ENCODE results near the gene CACNA2D3. TPM values are rescaled to one million over a fixed set of nuclear protein-coding genes. Genes with fewer than 3 reads are reported as not detected.

Gene CACNA2D3
- total and polyA plus RNA-seq, 4 donors: 0.06 to 0.37 (median 0.08) TPM; not detected in 1

DNA sequence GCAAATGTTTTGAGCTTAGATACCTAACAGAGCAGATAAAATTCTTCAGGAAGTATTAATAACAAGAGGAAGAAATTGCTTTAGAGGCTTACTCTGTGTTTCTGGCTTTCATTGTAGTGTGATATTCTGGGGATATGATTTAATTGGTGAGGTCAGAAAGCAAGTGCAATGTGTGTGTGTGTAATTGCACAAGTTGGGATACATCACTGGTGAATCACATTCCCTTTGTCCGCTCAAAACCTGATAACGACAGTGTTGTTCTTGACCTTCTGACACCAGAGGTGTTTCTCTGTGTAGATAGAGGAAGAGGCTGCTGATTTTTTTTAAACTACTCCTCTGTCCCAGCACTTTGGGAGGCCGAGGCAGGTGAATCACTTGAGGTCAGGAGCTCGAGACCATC is 161.1 kb downstream of the CACNA2D3 start:
- Histone ChIP-seq H3K4me1 (ENCODE audit: control insufficient read depth in 4 of 4, insufficient read depth in 4 of 4, low read length in 3 of 4) (no peaks in the 10 kb centered on the region), H3K4me3 (ENCODE audit: low read depth in 1 of 3, low read length in 3 of 3) (no peak overlapping the region), H3K9me3 (ENCODE audit: control insufficient read depth in 4 of 4, low read length in 3 of 4) (no peaks in the 10 kb centered on the region), H3K27ac (ENCODE audit: low read depth in 1 of 2, low read length in 2 of 2) (no peak overlapping the region), H3K36me3 (ENCODE audit: control insufficient read depth in 4 of 4, insufficient read depth in 3 of 4, low read depth in 1 of 4, low read length in 3 of 4) (no peaks in the 10 kb centered on the region), H3K27me3 (ENCODE audit: control insufficient read depth in 4 of 4, insufficient read depth in 4 of 4, low read length in 3 of 4) (peaks cover 0 to 3% (median 0%) of the 10 kb centered on the region in 4 donors), H3K9ac (ENCODE audit: low read depth in 1 of 2, low read length in 2 of 2) (no peak overlapping the region)
- WGBS: 53% methylated on average over 4 of the region's 4 CpGs
- no peak for DNase-seq (ENCODE audit: low spot score)
- TF ChIP-seq FOXA1 (IDR thresholded peaks at IDR 0.05) (no peak), YY1 (IDR thresholded peaks at IDR 0.05) (no peak)
- TF ChIP-seq, protein P1, sequence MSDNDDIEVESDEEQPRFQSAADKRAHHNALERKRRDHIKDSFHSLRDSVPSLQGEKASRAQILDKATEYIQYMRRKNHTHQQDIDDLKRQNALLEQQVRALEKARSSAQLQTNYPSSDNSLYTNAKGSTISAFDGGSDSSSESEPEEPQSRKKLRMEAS (IDR thresholded peaks at IDR 0.05): no peak

DNA sequence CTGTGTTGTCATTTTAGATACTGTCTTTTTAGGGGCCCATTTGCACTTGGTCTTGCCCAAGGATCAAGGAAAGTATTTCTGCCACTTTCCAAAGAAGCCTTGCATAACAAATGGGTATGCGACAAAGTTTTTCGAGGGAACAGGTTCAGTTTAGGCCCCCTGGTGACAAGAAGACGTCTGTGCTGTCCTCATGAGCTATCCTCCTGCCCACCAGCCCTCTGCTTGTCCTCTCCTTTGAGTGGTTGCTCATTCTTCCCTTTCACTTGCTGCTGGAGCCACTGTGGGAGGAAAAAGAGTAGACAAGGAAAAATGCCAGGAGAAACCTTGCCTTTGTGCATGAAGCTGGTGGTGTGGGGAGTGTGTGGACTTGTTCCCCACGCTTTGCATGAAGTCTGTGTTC is 171.9 kb downstream of the CACNA2D3 start:
- H3K4me3 ChIP-seq (ENCODE audit: low read depth in 1 of 3, low read length in 3 of 3): no peak overlapping the region
- H3K27me3 ChIP-seq (ENCODE audit: control insufficient read depth in 4 of 4, insufficient read depth in 4 of 4, low read length in 3 of 4): no peaks in the 10 kb centered on the region
- TF ChIP-seq GABPA (IDR thresholded peaks at IDR 0.05 in 1 of 2, conservative IDR thresholded peaks at IDR 0.05 in 1 of 2) (no peak), YY1 (IDR thresholded peaks at IDR 0.05) (no peak), SP1 (IDR thresholded peaks at IDR 0.05) (no peak), TAF1 (conservative IDR thresholded peaks at IDR 0.05) (no peak), FOXA2 (IDR thresholded peaks at IDR 0.05) (no peak), RXRA (IDR thresholded peaks at IDR 0.05) (no peak), JUND (IDR thresholded peaks at IDR 0.05) (no peak), HNF4A (conservative IDR thresholded peaks at IDR 0.05) (no peak), EGR1 (IDR thresholded peaks at IDR 0.05; ENCODE audit: low read depth in 2 of 2) (no peak)
- TF ChIP-seq, protein P1 (IDR thresholded peaks at IDR 0.05): no peak
- TF ChIP-seq, protein P2, sequence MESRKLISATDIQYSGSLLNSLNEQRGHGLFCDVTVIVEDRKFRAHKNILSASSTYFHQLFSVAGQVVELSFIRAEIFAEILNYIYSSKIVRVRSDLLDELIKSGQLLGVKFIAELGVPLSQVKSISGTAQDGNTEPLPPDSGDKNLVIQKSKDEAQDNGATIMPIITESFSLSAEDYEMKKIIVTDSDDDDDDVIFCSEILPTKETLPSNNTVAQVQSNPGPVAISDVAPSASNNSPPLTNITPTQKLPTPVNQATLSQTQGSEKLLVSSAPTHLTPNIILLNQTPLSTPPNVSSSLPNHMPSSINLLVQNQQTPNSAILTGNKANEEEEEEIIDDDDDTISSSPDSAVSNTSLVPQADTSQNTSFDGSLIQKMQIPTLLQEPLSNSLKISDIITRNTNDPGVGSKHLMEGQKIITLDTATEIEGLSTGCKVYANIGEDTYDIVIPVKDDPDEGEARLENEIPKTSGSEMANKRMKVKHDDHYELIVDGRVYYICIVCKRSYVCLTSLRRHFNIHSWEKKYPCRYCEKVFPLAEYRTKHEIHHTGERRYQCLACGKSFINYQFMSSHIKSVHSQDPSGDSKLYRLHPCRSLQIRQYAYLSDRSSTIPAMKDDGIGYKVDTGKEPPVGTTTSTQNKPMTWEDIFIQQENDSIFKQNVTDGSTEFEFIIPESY (IDR thresholded peaks at IDR 0.05): no peak
- TF ChIP-seq, protein P3, sequence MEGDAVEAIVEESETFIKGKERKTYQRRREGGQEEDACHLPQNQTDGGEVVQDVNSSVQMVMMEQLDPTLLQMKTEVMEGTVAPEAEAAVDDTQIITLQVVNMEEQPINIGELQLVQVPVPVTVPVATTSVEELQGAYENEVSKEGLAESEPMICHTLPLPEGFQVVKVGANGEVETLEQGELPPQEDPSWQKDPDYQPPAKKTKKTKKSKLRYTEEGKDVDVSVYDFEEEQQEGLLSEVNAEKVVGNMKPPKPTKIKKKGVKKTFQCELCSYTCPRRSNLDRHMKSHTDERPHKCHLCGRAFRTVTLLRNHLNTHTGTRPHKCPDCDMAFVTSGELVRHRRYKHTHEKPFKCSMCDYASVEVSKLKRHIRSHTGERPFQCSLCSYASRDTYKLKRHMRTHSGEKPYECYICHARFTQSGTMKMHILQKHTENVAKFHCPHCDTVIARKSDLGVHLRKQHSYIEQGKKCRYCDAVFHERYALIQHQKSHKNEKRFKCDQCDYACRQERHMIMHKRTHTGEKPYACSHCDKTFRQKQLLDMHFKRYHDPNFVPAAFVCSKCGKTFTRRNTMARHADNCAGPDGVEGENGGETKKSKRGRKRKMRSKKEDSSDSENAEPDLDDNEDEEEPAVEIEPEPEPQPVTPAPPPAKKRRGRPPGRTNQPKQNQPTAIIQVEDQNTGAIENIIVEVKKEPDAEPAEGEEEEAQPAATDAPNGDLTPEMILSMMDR (IDR thresholded peaks at IDR 0.05; ENCODE audit: low read depth, low read length, missing input control): no peak
- TF ChIP-seq, protein P4, sequence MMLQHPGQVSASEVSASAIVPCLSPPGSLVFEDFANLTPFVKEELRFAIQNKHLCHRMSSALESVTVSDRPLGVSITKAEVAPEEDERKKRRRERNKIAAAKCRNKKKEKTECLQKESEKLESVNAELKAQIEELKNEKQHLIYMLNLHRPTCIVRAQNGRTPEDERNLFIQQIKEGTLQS (IDR thresholded peaks at IDR 0.05): no peak
- no peak overlapping the region for H3K9ac ChIP-seq (ENCODE audit: low read depth in 1 of 2, low read length in 2 of 2)
- H3K9me3 ChIP-seq (ENCODE audit: control insufficient read depth in 4 of 4, low read length in 3 of 4): no peaks in the 10 kb centered on the region
- H3K27ac ChIP-seq (ENCODE audit: low read depth in 1 of 2, low read length in 2 of 2): no peak overlapping the region
- no peaks in the 10 kb centered on the region for H3K36me3 ChIP-seq (ENCODE audit: control insufficient read depth in 4 of 4, insufficient read depth in 3 of 4, low read depth in 1 of 4, low read length in 3 of 4)
- peaks cover 0 to 3% (median 0%) of the 10 kb centered on the region in 4 donors for H3K4me1 ChIP-seq (ENCODE audit: control insufficient read depth in 4 of 4, insufficient read depth in 4 of 4, low read length in 3 of 4)
- no peak for DNase-seq (ENCODE audit: low spot score)
- 58% methylated on average over 4 of the region's 4 CpGs for WGBS

DNA sequence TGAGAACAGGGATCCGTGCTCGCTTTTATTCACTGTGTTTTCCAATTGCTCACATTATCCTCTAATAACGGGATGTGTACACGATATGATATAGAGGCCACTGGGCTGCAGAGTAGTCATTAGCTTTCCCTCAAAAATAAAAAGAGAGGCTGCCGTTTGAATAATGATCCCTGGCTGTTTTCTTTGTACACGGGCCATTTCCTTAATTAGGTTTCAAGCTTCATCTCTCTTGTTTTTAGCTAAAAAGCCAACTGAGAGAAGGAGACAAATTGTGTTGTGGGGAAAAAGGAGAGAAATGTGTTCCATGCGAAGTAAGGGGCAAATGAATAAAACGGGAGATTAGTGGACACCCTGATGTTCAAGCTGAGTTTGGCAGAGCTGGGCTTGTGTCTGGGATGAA is 174.2 kb downstream of the CACNA2D3 start:
- TF ChIP-seq EGR1 (IDR thresholded peaks at IDR 0.05; ENCODE audit: low read depth in 2 of 2): no peak
- no peak for TF ChIP-seq YY1 (IDR thresholded peaks at IDR 0.05)
- no peak for TF ChIP-seq RXRA (IDR thresholded peaks at IDR 0.05)
- TF ChIP-seq, protein P5, sequence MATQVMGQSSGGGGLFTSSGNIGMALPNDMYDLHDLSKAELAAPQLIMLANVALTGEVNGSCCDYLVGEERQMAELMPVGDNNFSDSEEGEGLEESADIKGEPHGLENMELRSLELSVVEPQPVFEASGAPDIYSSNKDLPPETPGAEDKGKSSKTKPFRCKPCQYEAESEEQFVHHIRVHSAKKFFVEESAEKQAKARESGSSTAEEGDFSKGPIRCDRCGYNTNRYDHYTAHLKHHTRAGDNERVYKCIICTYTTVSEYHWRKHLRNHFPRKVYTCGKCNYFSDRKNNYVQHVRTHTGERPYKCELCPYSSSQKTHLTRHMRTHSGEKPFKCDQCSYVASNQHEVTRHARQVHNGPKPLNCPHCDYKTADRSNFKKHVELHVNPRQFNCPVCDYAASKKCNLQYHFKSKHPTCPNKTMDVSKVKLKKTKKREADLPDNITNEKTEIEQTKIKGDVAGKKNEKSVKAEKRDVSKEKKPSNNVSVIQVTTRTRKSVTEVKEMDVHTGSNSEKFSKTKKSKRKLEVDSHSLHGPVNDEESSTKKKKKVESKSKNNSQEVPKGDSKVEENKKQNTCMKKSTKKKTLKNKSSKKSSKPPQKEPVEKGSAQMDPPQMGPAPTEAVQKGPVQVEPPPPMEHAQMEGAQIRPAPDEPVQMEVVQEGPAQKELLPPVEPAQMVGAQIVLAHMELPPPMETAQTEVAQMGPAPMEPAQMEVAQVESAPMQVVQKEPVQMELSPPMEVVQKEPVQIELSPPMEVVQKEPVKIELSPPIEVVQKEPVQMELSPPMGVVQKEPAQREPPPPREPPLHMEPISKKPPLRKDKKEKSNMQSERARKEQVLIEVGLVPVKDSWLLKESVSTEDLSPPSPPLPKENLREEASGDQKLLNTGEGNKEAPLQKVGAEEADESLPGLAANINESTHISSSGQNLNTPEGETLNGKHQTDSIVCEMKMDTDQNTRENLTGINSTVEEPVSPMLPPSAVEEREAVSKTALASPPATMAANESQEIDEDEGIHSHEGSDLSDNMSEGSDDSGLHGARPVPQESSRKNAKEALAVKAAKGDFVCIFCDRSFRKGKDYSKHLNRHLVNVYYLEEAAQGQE (IDR thresholded peaks at IDR 0.05): no peak
- H3K36me3 ChIP-seq (ENCODE audit: control insufficient read depth in 4 of 4, insufficient read depth in 3 of 4, low read depth in 1 of 4, low read length in 3 of 4): no peaks in the 10 kb centered on the region
- no peak for DNase-seq (ENCODE audit: low spot score)
- no peaks in the 10 kb centered on the region for H3K27me3 ChIP-seq (ENCODE audit: control insufficient read depth in 4 of 4, insufficient read depth in 4 of 4, low read length in 3 of 4)
- 72% methylated on average over 8 of the region's 8 CpGs for WGBS
- H3K9me3 ChIP-seq (ENCODE audit: control insufficient read depth in 4 of 4, low read length in 3 of 4): no peaks in the 10 kb centered on the region
- H3K4me3 ChIP-seq (ENCODE audit: low read depth in 1 of 3, low read length in 3 of 3): no peak overlapping the region
- no peak overlapping the region for H3K27ac ChIP-seq (ENCODE audit: low read depth in 1 of 2, low read length in 2 of 2)
- H3K9ac ChIP-seq (ENCODE audit: low read depth in 1 of 2, low read length in 2 of 2): no peak overlapping the region
- H3K4me1 ChIP-seq (ENCODE audit: control insufficient read depth in 4 of 4, insufficient read depth in 4 of 4, low read length in 3 of 4): peaks cover 0 to 9% (median 5%) of the 10 kb centered on the region in 4 donors
